ENCODE results near the gene CCDC102B. TPM values are rescaled to one million over a fixed set of nuclear protein-coding genes. Genes with fewer than 3 reads are reported as not detected.

The CCDC102B gene
- polyA plus RNA-seq, 1 donor from 2014 or later: 8.7 TPM

DNA sequence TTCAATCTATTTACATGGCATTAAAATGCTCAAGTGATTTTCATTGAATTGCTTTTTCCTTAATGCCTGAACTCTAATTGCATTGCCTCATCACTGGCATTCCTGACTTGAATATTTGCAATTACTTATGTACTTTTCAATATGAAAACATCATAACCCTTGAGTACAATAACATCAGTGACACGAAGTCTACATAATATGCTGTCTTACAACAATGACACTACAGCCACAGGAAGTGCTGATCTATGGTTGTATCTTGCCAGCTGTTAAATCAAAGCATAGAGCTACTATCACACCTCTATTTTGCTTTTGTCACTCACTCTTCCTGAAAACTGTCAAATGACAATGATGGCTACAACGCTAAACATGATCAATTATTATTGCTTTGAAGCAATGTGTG is 156.9 kb downstream of the CCDC102B start:
- Histone ChIP-seq H3K36me3 (ENCODE audit: insufficient read depth, low read length) (no peaks in the 10 kb centered on the region), H3K27ac (ENCODE audit: low read length) (no peak overlapping the region), H3K4me2 (ENCODE audit: low read length) (no peak overlapping the region), H4K20me1 (ENCODE audit: insufficient read depth) (no peaks in the 10 kb centered on the region), H3F3A (ENCODE audit: insufficient read depth, low read length, poor library complexity, severe bottlenecking) (no peaks in the 10 kb centered on the region), H3K4me3 (ENCODE audit: low read length) (no peak overlapping the region), H3K9me2 (ENCODE audit: insufficient read depth, low read length) (no peaks in the 10 kb centered on the region), H3K79me2 (replicated peaks; ENCODE audit: insufficient read depth, low read length) (no peaks in the 10 kb centered on the region), H3K9me3 (ENCODE audit: low read length) (no peaks in the 10 kb centered on the region), H3K27me3 (ENCODE audit: insufficient read depth, low read depth, low read length) (no peaks in the 10 kb centered on the region), H2AFZ (ENCODE audit: low read depth, low read length) (no peak overlapping the region), H3K9ac (ENCODE audit: low read length) (no peak overlapping the region)
- peak; percentile 70 for TF ChIP-seq EP300 (conservative IDR thresholded peaks at IDR 0.05; ENCODE audit: poor library complexity, severe bottlenecking)
- TF ChIP-seq EZH2 (IDR thresholded peaks at IDR 0.05; ENCODE audit: borderline replicate concordance, insufficient read depth, low read length, poor library complexity, severe bottlenecking): no peak
- peak; percentile 36 for TF ChIP-seq POLR2AphosphoS5 (IDR thresholded peaks at IDR 0.05)

DNA sequence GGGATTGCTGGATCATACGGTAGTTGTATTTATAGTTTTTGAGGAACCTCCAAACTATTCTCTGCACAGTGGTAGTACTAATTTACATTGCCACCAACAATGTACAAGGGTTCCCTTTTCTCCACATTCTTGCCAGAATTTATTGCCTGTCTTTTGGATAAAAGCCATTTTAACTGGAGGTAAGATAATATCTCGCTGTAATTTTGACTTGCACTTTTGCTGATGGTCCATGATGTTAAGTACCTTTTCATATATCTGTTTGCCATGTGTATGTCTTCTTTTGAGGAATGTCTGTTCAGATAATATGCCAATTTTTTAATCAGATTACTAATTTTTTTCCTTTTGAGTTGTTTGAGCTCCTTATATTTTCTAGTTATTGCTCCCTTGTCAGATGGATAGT is 158.8 kb downstream of the CCDC102B start:
- Histone ChIP-seq H3K36me3 (ENCODE audit: insufficient read depth, low read length) (no peaks in the 10 kb centered on the region), H3F3A (ENCODE audit: insufficient read depth, low read length, poor library complexity, severe bottlenecking) (no peaks in the 10 kb centered on the region), H3K4me3 (ENCODE audit: low read length) (no peak overlapping the region), H3K9me3 (ENCODE audit: low read length) (no peaks in the 10 kb centered on the region), H3K9me2 (ENCODE audit: insufficient read depth, low read length) (no peaks in the 10 kb centered on the region), H2AFZ (ENCODE audit: low read depth, low read length) (no peak overlapping the region), H3K4me2 (ENCODE audit: low read length) (no peak overlapping the region), H3K27ac (ENCODE audit: low read length) (no peak overlapping the region), H4K20me1 (ENCODE audit: insufficient read depth) (no peaks in the 10 kb centered on the region), H3K27me3 (ENCODE audit: insufficient read depth, low read depth, low read length) (no peaks in the 10 kb centered on the region), H3K79me2 (replicated peaks; ENCODE audit: insufficient read depth, low read length) (no peaks in the 10 kb centered on the region), H3K9ac (ENCODE audit: low read length) (no peak overlapping the region)
- no peak for TF ChIP-seq RAD21 (conservative IDR thresholded peaks at IDR 0.05)
- no peak for TF ChIP-seq POLR2AphosphoS5 (IDR thresholded peaks at IDR 0.05)
- no peak for TF ChIP-seq TAF1 (IDR thresholded peaks at IDR 0.05; ENCODE audit: low read depth)
- TF ChIP-seq, protein P1, sequence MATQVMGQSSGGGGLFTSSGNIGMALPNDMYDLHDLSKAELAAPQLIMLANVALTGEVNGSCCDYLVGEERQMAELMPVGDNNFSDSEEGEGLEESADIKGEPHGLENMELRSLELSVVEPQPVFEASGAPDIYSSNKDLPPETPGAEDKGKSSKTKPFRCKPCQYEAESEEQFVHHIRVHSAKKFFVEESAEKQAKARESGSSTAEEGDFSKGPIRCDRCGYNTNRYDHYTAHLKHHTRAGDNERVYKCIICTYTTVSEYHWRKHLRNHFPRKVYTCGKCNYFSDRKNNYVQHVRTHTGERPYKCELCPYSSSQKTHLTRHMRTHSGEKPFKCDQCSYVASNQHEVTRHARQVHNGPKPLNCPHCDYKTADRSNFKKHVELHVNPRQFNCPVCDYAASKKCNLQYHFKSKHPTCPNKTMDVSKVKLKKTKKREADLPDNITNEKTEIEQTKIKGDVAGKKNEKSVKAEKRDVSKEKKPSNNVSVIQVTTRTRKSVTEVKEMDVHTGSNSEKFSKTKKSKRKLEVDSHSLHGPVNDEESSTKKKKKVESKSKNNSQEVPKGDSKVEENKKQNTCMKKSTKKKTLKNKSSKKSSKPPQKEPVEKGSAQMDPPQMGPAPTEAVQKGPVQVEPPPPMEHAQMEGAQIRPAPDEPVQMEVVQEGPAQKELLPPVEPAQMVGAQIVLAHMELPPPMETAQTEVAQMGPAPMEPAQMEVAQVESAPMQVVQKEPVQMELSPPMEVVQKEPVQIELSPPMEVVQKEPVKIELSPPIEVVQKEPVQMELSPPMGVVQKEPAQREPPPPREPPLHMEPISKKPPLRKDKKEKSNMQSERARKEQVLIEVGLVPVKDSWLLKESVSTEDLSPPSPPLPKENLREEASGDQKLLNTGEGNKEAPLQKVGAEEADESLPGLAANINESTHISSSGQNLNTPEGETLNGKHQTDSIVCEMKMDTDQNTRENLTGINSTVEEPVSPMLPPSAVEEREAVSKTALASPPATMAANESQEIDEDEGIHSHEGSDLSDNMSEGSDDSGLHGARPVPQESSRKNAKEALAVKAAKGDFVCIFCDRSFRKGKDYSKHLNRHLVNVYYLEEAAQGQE (IDR thresholded peaks at IDR 0.05; ENCODE audit: borderline replicate concordance): no peak
- no peak for TF ChIP-seq MXI1 (conservative IDR thresholded peaks at IDR 0.05; ENCODE audit: poor library complexity, severe bottlenecking)
- TF ChIP-seq, protein P2, sequence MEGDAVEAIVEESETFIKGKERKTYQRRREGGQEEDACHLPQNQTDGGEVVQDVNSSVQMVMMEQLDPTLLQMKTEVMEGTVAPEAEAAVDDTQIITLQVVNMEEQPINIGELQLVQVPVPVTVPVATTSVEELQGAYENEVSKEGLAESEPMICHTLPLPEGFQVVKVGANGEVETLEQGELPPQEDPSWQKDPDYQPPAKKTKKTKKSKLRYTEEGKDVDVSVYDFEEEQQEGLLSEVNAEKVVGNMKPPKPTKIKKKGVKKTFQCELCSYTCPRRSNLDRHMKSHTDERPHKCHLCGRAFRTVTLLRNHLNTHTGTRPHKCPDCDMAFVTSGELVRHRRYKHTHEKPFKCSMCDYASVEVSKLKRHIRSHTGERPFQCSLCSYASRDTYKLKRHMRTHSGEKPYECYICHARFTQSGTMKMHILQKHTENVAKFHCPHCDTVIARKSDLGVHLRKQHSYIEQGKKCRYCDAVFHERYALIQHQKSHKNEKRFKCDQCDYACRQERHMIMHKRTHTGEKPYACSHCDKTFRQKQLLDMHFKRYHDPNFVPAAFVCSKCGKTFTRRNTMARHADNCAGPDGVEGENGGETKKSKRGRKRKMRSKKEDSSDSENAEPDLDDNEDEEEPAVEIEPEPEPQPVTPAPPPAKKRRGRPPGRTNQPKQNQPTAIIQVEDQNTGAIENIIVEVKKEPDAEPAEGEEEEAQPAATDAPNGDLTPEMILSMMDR (IDR thresholded peaks at IDR 0.05; ENCODE audit: poor library complexity, severe bottlenecking): no peak
- TF ChIP-seq EZH2 (IDR thresholded peaks at IDR 0.05; ENCODE audit: borderline replicate concordance, insufficient read depth, low read length, poor library complexity, severe bottlenecking): no peak
- TF ChIP-seq EP300 (conservative IDR thresholded peaks at IDR 0.05; ENCODE audit: poor library complexity, severe bottlenecking): no peak
- TF ChIP-seq SMC3 (conservative IDR thresholded peaks at IDR 0.05; ENCODE audit: poor library complexity): no peak

Measured in neural cell (in vitro differentiated cells).